Keratinocyte (primary cell): ENCODE data around the gene CAST. TPM values are rescaled to one million over a fixed set of nuclear protein-coding genes. Genes with fewer than 3 reads are reported as not detected.
A peak's percentile ranks its signal among the peaks of the same experiment; 100 is the strongest.
"Not testable (repeated sequence)": the region's sequence is repeated elsewhere in the genome, so short reads cannot be mapped to it uniquely, and the experiment has no call there.

Experiments used
- DNase-seq: peaks from one replicate; pipeline ENCODE4 v3.0.0-alpha.2; 2011; ENCODE audit warnings: low read depth, missing footprints, low spot score
- FAIRE-seq: peaks from 2 replicates; lab custom pipeline; 2011; peaks lifted over from hg19 to GRCh38; lab: Jason Lieb, UNC
- H2AFZ ChIP-seq: 2 replicates; pipeline ENCODE4 v1.6.0; 2012; ENCODE audit warnings: low read length, control low read depth, inconsistent platforms; ENCODE audit not compliant: control insufficient read depth
- H3K27ac ChIP-seq: 2 replicates; pipeline ENCODE4 v1.5.1; 2011; ENCODE audit warnings: low read length; ENCODE audit not compliant: control insufficient read depth, insufficient read depth
- H3K27me3 ChIP-seq: 3 replicates; pipeline ENCODE4 v1.6.0; 2011; ENCODE audit warnings: low read length; ENCODE audit not compliant: control insufficient read depth, insufficient read depth; ENCODE audit errors: extremely low read depth
- H3K36me3 ChIP-seq, 2 experiments: 2 replicates in 1 of 2; 3 replicates in 1 of 2; pipeline ENCODE4 v1.5.1; 2011; ENCODE audit warnings: low read length in 2 of 2, mild to moderate bottlenecking in 1 of 2; ENCODE audit not compliant: control insufficient read depth in 2 of 2, insufficient read depth in 2 of 2; ENCODE audit errors: extremely low read depth in 1 of 2
- H3K4me1 ChIP-seq: 3 replicates; pipeline ENCODE4 v1.5.1; 2011; ENCODE audit warnings: low read length; ENCODE audit not compliant: control insufficient read depth, insufficient read depth; ENCODE audit errors: extremely low read depth
- H3K4me2 ChIP-seq: 3 replicates; pipeline ENCODE4 v1.6.0; 2011; ENCODE audit warnings: low read depth, low read length; ENCODE audit not compliant: control insufficient read depth, insufficient read depth; ENCODE audit errors: extremely low read depth
- H3K4me3 ChIP-seq, 3 experiments: fragments of 200-600 bp in 1 of 3; sonication (generic) in 1 of 3; 2 replicates in 2 of 3; 3 replicates in 1 of 3; pipeline ENCODE4 v1.5.1; 2011 to 2016; ENCODE audit warnings: low read length in 3 of 3, mild to moderate bottlenecking in 3 of 3, control low read depth in 2 of 3, inconsistent platforms in 1 of 3, low read depth in 1 of 3, mixed read lengths in 1 of 3, mixed run types in 1 of 3, moderate library complexity in 1 of 3; ENCODE audit not compliant: control insufficient read depth in 2 of 3, insufficient read depth in 2 of 3; ENCODE audit errors: extremely low read depth in 1 of 3
- H3K79me2 ChIP-seq: 2 replicates; pipeline ENCODE4 v1.6.0; 2012; ENCODE audit warnings: low read length; ENCODE audit not compliant: control insufficient read depth, insufficient read depth
- H3K9ac ChIP-seq: 3 replicates; pipeline ENCODE4 v1.6.0; 2011; ENCODE audit warnings: low read length; ENCODE audit not compliant: control insufficient read depth, insufficient read depth; ENCODE audit errors: extremely low read depth
- H3K9me1 ChIP-seq: 3 replicates; pipeline ENCODE4 v1.6.0; 2011; ENCODE audit warnings: low read length; ENCODE audit not compliant: control insufficient read depth, insufficient read depth; ENCODE audit errors: extremely low read depth
- H3K9me3 ChIP-seq: 2 replicates; pipeline ENCODE4 v1.5.1; 2012; ENCODE audit warnings: low read depth, low read length; ENCODE audit not compliant: control insufficient read depth
- H4K20me1 ChIP-seq: 3 replicates; pipeline ENCODE4 v1.6.0; 2011; ENCODE audit warnings: low read length; ENCODE audit not compliant: control insufficient read depth, insufficient read depth; ENCODE audit errors: extremely low read depth
- CTCF ChIP-seq, 3 experiments: IDR thresholded peaks in 1 of 3; conservative IDR thresholded peaks in 1 of 3; optimal IDR thresholded peaks in 1 of 3; 2 replicates in 2 of 3; 3 replicates in 1 of 3; pipeline versions ENCODE3 to v1.5.1; 2011; ENCODE audit warnings: low read length in 3 of 3, mild to moderate bottlenecking in 3 of 3, moderate library complexity in 2 of 3, control low read depth in 1 of 3, inconsistent platforms in 1 of 3; ENCODE audit not compliant: insufficient read depth in 2 of 3; ENCODE audit errors: extremely low read depth in 1 of 3
- EZH2 ChIP-seq: IDR thresholded peaks from one replicate; pipeline ENCODE4 v1.6.1; 2012; ENCODE audit warnings: inconsistent platforms, mild to moderate bottlenecking, low read length, moderate library complexity
- dilution Hi-C: fragments of 300-500 bp; cut with MboI; formaldehyde crosslinking; loops from one replicate; pipeline ENCODE4 v1.7.0; 2020; ENCODE audit warnings: low sequenced_read_pairs; ENCODE audit not compliant: extremely low pct_ligation_motif_present
- polyA plus RNA-seq, 5 experiments: library from polyadenylated mRNA; depleted of rRNA in 3 of 5; stranded (reverse) in 3 of 5; stranded (forward) in 1 of 5; unstranded in 1 of 5; fragments of >200 nt; gene quantifications; 1 replicate in 1 of 5; 2 replicates in 3 of 5; 3 replicates in 1 of 5; pipeline versions ENCODE4 v1.2.1 to v1.2.3, GENCODE V29; 2011 to 2012; ENCODE audit warnings: missing spikeins in 2 of 5, low read depth in 1 of 5, low replicate concordance in 1 of 5

The CAST gene
- polyA plus RNA-seq, 1 donor (not counting 4 experiments of a cell fraction or from before 2014, with no cell fraction given) = 238 TPM

- H3K4me2 ChIP-seq = no peak overlapping the region
- H2AFZ ChIP-seq = no peak overlapping the region
- no peaks in the 10 kb centered on the region for H3K79me2 ChIP-seq
- H3K27me3 ChIP-seq = no peaks in the 10 kb centered on the region
- no peaks in the 10 kb centered on the region for H3K9me1 ChIP-seq
- H3K36me3 ChIP-seq = peaks cover 45 to 48% of the 10 kb centered on the region in 2 experiments
- FAIRE-seq (no peak), DNase-seq (no peak)
- no peaks in the 10 kb centered on the region for H3K9me3 ChIP-seq
- no peaks in the 10 kb centered on the region for H4K20me1 ChIP-seq
- no peak overlapping the region for H3K4me3 ChIP-seq
- peaks cover 5% of the 10 kb centered on the region for H3K4me1 ChIP-seq
- TF ChIP-seq EZH2 (no peak), CTCF (optimal IDR thresholded peaks at IDR 0.05 in 1 of 3, IDR thresholded peaks at IDR 0.05 in 1 of 3, conservative IDR thresholded peaks at IDR 0.05 in 1 of 3; ENCODE audit: extremely low read depth in 1 of 3, insufficient read depth in 2 of 3, low read length in 3 of 3) (no peak)
- dilution Hi-C loops = no loop called here
- H3K27ac ChIP-seq = peak overlapping the region; percentile 10
- no peak overlapping the region for H3K9ac ChIP-seq
These were observed 81.6 kb downstream of the CAST start for GRCh38 chr5:96743805-96744204.

- H3K4me3 ChIP-seq, H3K27ac ChIP-seq, H3K4me1 ChIP-seq, H3K9me1 ChIP-seq, DNase-seq, H4K20me1 ChIP-seq, FAIRE-seq, dilution Hi-C loops, H3K9ac ChIP-seq, H3K79me2 ChIP-seq, H3K4me2 ChIP-seq, H2AFZ ChIP-seq, H3K27me3 ChIP-seq, H3K9me3 ChIP-seq: not testable (repeated sequence)
- peaks cover 46 to 52% of the 10 kb centered on the region in 2 experiments for H3K36me3 ChIP-seq
These were observed 82.0 kb downstream of the CAST start for GRCh38 chr5:96744218-96744617.

GRCh38 chr5:96745025-96745424 is 82.8 kb downstream of the CAST start:
- dilution Hi-C loops = no loop called here
- H3K27me3 ChIP-seq = no peaks in the 10 kb centered on the region
- H3K9me3 ChIP-seq = no peaks in the 10 kb centered on the region
- no peak overlapping the region for H3K9ac ChIP-seq
- FAIRE-seq (no peak), DNase-seq (no peak)
- H3K79me2 ChIP-seq = no peaks in the 10 kb centered on the region
- H3K36me3 ChIP-seq = peaks cover 48 to 53% of the 10 kb centered on the region in 2 experiments
- no peaks in the 10 kb centered on the region for H3K9me1 ChIP-seq
- no peak overlapping the region for H3K27ac ChIP-seq
- no peak overlapping the region for H3K4me3 ChIP-seq
- H2AFZ ChIP-seq = no peak overlapping the region
- no peak overlapping the region for H3K4me2 ChIP-seq
- peaks cover 5% of the 10 kb centered on the region for H3K4me1 ChIP-seq
- TF ChIP-seq CTCF (optimal IDR thresholded peaks at IDR 0.05 in 1 of 3, IDR thresholded peaks at IDR 0.05 in 1 of 3, conservative IDR thresholded peaks at IDR 0.05 in 1 of 3; ENCODE audit: extremely low read depth in 1 of 3, insufficient read depth in 2 of 3, low read length in 3 of 3) (no peak), EZH2 (no peak)
- H4K20me1 ChIP-seq = no peaks in the 10 kb centered on the region
